Ishikawa (cell line): ENCODE measurements around the gene ZFAND3.

ENCODE experiments used
- CEBPB ChIP-seq: IDR thresholded peaks from 2 replicates; pipeline ENCODE4 v1.6.1; 2012
- CREB1 ChIP-seq: IDR thresholded peaks from 2 replicates; pipeline ENCODE4 v1.6.1; 2012; ENCODE audit warnings: low read depth
- EGR1 ChIP-seq: IDR thresholded peaks from 2 replicates; pipeline ENCODE4 v1.6.1; 2012
- EP300 ChIP-seq: IDR thresholded peaks from 2 replicates; pipeline ENCODE4 v1.6.1; 2012; ENCODE audit warnings: borderline replicate concordance
- FOXM1 ChIP-seq: IDR thresholded peaks from 2 replicates; pipeline ENCODE4 v1.6.1; 2012; ENCODE audit warnings: low read depth, borderline replicate concordance
- NFIC ChIP-seq: IDR thresholded peaks from 2 replicates; pipeline ENCODE4 v1.6.1; 2012
- RAD21 ChIP-seq: IDR thresholded peaks from 2 replicates; pipeline ENCODE4 v1.6.1; 2012; ENCODE audit warnings: low read depth
- TAF1 ChIP-seq: IDR thresholded peaks from 2 replicates; pipeline ENCODE4 v1.6.1; 2012; ENCODE audit warnings: low read depth, mild to moderate bottlenecking
- TCF12 ChIP-seq: IDR thresholded peaks from 2 replicates; pipeline ENCODE4 v1.6.1; 2012; ENCODE audit warnings: low read depth
- TEAD4 ChIP-seq: IDR thresholded peaks from 2 replicates; pipeline ENCODE4 v1.6.1; 2012
- YY1 ChIP-seq: IDR thresholded peaks from 2 replicates; pipeline ENCODE4 v1.6.1; 2012; ENCODE audit warnings: low read depth
- ZBTB7A ChIP-seq: IDR thresholded peaks from 2 replicates; pipeline ENCODE4 v1.6.1; 2012; ENCODE audit warnings: low read depth
- TF ChIP-seq, protein P1 (sequence below): IDR thresholded peaks from 2 replicates; pipeline ENCODE4 v1.6.1; 2012
- TF ChIP-seq, protein P2 (sequence below): IDR thresholded peaks from 2 replicates; pipeline ENCODE4 v1.6.1; 2012
- TF ChIP-seq, protein P3 (sequence below): IDR thresholded peaks from 2 replicates; pipeline ENCODE4 v1.6.1; 2012; ENCODE audit warnings: low read depth, mild to moderate bottlenecking

Gene ZFAND3

DNA sequence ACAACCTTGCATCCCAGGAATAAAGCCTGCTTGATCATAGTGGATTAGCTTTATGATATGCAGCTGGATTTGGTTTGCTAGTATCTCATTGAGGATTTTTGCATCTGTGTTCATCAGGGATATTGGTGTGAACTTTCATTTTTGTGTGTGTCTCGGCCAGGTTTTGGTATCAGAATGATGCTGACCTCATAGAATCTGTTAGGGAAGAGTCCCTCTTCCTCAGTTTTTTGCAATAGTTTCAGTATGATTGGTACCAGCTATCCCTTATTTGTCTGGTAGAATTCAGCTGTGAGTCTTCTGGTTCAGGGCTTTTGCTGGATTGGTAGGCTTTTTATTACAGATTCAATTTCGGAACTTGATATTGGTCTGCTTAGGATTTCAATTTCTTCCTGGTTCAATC, 132.5 kb downstream of the ZFAND3 start:
- TF ChIP-seq, protein P1, sequence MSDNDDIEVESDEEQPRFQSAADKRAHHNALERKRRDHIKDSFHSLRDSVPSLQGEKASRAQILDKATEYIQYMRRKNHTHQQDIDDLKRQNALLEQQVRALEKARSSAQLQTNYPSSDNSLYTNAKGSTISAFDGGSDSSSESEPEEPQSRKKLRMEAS: no peak
- TF ChIP-seq TCF12: no peak

DNA sequence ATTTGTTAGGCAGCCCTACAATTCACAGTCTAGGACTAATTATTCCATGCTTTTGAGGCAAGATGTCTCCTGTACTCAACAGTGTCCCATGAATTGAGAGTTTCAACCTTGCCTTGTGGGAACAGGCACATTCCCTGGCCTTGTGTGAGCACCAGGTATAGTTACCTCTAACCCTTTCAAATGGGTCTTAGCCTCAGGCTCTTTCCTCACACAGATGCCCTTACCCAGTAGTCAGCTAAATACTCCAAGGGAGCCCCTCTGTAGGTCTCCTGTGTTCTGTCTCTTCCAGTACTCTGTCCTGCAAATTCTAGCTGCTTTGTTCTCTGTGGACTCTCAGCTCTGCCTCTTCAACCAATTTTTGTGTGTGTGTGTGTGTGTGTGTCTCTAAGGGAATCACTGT, 135.3 kb downstream of the ZFAND3 start:
- TF ChIP-seq, protein P2, sequence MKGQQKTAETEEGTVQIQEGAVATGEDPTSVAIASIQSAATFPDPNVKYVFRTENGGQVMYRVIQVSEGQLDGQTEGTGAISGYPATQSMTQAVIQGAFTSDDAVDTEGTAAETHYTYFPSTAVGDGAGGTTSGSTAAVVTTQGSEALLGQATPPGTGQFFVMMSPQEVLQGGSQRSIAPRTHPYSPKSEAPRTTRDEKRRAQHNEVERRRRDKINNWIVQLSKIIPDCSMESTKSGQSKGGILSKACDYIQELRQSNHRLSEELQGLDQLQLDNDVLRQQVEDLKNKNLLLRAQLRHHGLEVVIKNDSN: no peak
- TF ChIP-seq, protein P3, sequence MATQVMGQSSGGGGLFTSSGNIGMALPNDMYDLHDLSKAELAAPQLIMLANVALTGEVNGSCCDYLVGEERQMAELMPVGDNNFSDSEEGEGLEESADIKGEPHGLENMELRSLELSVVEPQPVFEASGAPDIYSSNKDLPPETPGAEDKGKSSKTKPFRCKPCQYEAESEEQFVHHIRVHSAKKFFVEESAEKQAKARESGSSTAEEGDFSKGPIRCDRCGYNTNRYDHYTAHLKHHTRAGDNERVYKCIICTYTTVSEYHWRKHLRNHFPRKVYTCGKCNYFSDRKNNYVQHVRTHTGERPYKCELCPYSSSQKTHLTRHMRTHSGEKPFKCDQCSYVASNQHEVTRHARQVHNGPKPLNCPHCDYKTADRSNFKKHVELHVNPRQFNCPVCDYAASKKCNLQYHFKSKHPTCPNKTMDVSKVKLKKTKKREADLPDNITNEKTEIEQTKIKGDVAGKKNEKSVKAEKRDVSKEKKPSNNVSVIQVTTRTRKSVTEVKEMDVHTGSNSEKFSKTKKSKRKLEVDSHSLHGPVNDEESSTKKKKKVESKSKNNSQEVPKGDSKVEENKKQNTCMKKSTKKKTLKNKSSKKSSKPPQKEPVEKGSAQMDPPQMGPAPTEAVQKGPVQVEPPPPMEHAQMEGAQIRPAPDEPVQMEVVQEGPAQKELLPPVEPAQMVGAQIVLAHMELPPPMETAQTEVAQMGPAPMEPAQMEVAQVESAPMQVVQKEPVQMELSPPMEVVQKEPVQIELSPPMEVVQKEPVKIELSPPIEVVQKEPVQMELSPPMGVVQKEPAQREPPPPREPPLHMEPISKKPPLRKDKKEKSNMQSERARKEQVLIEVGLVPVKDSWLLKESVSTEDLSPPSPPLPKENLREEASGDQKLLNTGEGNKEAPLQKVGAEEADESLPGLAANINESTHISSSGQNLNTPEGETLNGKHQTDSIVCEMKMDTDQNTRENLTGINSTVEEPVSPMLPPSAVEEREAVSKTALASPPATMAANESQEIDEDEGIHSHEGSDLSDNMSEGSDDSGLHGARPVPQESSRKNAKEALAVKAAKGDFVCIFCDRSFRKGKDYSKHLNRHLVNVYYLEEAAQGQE: no peak
- TF ChIP-seq TAF1 (no peak), NFIC (no peak), TCF12 (no peak), EGR1 (no peak), FOXM1 (no peak), ZBTB7A (no peak), TEAD4 (no peak), YY1 (no peak), RAD21 (no peak), CREB1 (no peak), EP300 (no peak), CEBPB (no peak)
- TF ChIP-seq, protein P1: no peak

DNA sequence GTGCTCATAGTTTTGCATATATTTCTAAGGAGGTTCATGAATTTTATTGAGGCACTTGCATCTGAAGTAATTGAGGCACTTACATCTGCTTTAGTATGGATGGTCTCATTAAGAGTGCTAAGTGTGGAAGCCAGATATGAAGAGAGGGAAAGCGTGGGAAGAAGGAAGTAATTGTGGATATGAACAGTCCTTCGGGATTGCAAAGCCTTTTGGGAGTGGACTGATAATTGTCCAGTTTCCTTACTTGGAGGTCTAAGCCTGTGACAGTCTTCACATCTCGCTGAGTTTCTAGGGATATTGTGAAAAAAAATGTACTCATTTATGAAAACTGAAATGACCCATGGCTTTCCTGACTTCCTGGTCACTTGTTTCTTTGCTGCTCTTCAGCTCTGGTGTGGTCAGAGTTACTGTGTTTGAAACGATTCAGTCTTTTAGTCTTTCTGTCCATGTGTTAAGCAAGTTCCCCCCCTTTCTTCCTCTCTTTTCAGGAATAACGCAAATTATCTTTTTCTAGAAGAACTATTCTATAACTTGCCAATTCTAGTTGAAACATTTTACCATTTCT, 137.3 kb downstream of the ZFAND3 start:
- TF ChIP-seq TAF1 (no peak), CREB1 (no peak), TEAD4 (no peak), TCF12 (no peak), CEBPB (no peak), NFIC (no peak), RAD21 (no peak), ZBTB7A (no peak), FOXM1 (no peak), EGR1 (no peak), EP300 (no peak), YY1 (no peak)
- TF ChIP-seq, protein P3: no peak
- TF ChIP-seq, protein P2: no peak
- TF ChIP-seq, protein P1: no peak

DNA sequence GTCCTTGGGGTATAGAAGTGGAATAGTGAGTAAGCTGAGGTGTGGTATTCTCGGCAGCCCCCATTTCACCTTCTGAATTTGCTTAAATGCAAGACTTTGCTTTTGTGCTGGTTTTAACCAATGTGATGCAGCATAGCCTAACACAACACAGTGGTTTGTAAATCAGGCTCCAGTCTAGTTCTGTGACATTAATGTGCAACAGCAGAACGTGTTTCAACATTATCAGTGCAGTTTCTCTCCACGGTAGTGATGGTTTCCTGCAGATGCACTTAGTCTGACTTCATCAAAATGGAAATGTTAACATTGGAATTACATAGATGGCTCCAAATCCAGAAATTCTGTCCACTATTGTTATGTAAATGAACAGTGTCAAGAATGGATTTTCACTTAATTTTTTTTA, 139.5 kb downstream of the ZFAND3 start:
- TF ChIP-seq YY1: no peak
- TF ChIP-seq TCF12: no peak
- no peak for TF ChIP-seq RAD21
- TF ChIP-seq, protein P3: no peak
- TF ChIP-seq, protein P1: no peak
- no peak for TF ChIP-seq TAF1
- TF ChIP-seq CEBPB: no peak
- TF ChIP-seq CREB1: no peak
- TF ChIP-seq TEAD4: no peak
- TF ChIP-seq EP300: no peak
- TF ChIP-seq EGR1: no peak
- no peak for TF ChIP-seq ZBTB7A
- no peak for TF ChIP-seq FOXM1
- no peak for TF ChIP-seq NFIC
- TF ChIP-seq, protein P2: no peak
